Stomach smooth muscle (tissue), 2 donors: Measurements from ENCODE around the gene PRDM7.

Experiments used
- H3K27ac ChIP-seq: one replicate; pipeline ENCODE4 v1.7.0; 2013; ENCODE audit warnings: mild to moderate bottlenecking, low read length, inconsistent platforms
- H3K27me3 ChIP-seq, 2 donors: one replicate each; pipeline ENCODE4 v1.7.0; 2013; ENCODE audit warnings: low read length in 2 of 2; ENCODE audit not compliant: insufficient read depth in 2 of 2, control insufficient read depth in 1 of 2
- H3K36me3 ChIP-seq, 2 donors: one replicate each; pipeline ENCODE4 v1.7.0; 2013; ENCODE audit warnings: low read length in 2 of 2; ENCODE audit not compliant: control insufficient read depth in 2 of 2, insufficient read depth in 2 of 2
- H3K4me1 ChIP-seq: one replicate; pipeline ENCODE4 v1.7.0; 2013; ENCODE audit warnings: low read length; ENCODE audit not compliant: control insufficient read depth, insufficient read depth
- H3K4me3 ChIP-seq, 2 donors: one replicate each; pipeline ENCODE4 v1.7.0; 2013; ENCODE audit warnings: low read length in 2 of 2
- H3K9ac ChIP-seq, 2 donors: one replicate each; pipeline ENCODE4 v1.7.0; 2013; ENCODE audit warnings: low read length in 2 of 2, mild to moderate bottlenecking in 1 of 2
- H3K9me3 ChIP-seq, 2 donors: one replicate each; pipeline ENCODE4 v1.7.0; 2013; ENCODE audit warnings: low read length in 2 of 2; ENCODE audit not compliant: control insufficient read depth in 2 of 2
- donor health status: healthy.
- donor health status: Pancreatic carcinoma.

PRDM7 gene

DNA sequence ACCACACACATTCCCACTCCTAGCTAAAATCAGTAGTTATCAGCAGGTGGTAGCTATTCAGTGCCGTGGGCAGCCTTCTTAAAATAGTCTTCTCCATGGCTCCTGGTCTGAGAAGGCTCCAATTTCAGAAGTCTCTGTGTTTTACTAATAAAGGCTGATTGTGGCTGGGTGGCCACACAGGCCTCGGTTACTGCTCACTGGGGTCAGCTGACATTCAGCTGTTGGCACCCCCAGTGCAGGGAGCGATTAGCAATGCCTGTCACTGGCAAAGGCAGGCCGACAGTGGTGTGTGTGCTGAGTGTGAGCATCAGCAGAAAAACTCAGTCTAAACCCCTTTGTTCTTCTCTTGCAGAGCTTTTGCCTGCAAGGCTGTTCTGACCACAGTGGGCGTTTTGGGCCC is 41.2 kb downstream of the PRDM7 start:
- peaks cover 13 to 43% of the 10 kb centered on the region in 2 donors for H3K36me3 ChIP-seq

DNA sequence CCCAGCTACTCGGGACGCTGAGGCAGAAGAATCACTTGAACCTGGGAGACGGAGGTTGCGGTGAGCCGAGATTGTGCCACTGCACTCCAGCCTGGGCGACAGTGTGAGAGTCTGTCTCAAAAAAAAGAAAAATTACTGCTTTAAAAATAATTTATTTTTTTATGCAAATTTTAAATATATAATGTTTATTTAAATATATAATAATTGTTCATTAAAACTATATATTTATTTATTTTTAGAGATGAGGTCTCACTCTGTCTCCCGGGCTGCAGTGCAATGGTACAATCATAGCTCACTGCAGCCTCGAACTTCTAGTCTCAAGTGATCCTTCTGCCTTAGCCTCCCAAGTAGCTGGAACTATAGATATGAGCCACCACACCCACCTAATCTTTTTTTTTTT is 42.6 kb downstream of the PRDM7 start:
- Histone ChIP-seq H3K9me3 (no peaks in the 10 kb centered on the region), H3K27me3 (no peaks in the 10 kb centered on the region), H3K9ac (no peak overlapping the region), H3K4me1 (no peaks in the 10 kb centered on the region), H3K36me3 (peaks cover 13 to 37% of the 10 kb centered on the region in 2 donors), H3K4me3 (no peak overlapping the region), H3K27ac (no peak overlapping the region)

More for the DNA sequence above, 41.2 kb downstream of the PRDM7 start:
- H3K27ac ChIP-seq = no peak overlapping the region
- H3K4me1 ChIP-seq = no peaks in the 10 kb centered on the region
- H3K27me3 ChIP-seq = no peaks in the 10 kb centered on the region
- H3K4me3 ChIP-seq = no peak overlapping the region
- H3K9ac ChIP-seq = no peak overlapping the region
- no peaks in the 10 kb centered on the region for H3K9me3 ChIP-seq

DNA sequence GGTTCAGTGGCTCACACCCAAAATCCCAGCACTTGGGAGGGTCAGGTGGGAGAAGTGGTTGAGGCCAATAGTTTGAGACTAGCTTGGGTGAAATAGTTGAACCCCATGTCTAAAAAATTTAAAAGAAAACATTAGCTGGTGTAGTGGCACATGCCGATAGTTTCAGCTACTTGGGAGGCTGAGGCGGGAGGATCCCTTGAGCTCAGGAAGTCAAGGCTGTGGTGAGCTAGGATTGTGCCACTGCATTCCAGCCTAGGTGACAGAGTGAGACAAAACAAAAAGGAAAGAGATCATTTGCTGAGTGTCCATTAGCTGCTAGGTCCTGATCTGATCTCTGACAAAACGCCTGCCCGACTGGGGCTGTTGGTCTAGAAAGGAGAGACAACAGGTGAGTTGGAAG is 43.7 kb downstream of the PRDM7 start:
- no peaks in the 10 kb centered on the region for H3K4me1 ChIP-seq
- H3K36me3 ChIP-seq = peaks cover 18 to 31% of the 10 kb centered on the region in 2 donors
- no peak overlapping the region for H3K4me3 ChIP-seq
- H3K9ac ChIP-seq = no peak overlapping the region
- no peak overlapping the region for H3K27ac ChIP-seq
- no peaks in the 10 kb centered on the region for H3K9me3 ChIP-seq
- H3K27me3 ChIP-seq = no peaks in the 10 kb centered on the region

DNA sequence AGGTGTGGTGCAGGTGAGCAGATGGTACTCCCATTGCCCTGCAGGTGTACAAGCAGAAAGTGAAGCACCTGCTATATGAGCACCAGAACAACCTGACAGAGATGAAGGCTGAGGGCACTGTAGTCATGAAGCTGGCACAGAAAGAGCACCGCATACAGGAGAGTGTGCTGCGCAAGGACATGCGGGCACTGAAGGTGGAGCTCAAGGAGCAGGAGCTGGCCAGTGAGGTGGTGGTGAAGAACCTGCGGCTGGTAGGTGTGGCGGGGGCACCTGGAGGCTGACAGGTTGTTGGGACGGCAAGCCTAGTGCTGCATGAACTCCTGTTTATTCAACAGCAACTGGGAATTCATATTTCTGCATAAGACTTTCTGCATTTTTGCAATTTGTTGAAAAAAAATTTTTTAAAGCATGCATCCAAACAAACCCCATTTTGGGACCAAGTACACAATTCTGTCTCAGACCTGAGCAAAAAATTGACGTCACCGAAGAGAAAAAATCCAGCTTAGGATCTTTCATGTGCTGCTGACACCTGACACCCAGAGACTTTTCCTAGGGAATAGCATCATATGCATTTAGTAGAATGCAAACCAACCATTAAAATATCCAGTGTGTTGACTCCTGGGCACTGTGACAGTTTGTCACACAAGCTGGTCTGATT is 44.3 kb downstream of the PRDM7 start:
- Histone ChIP-seq H3K36me3 (peaks cover 14 to 28% of the 10 kb centered on the region in 2 donors), H3K4me1 (no peaks in the 10 kb centered on the region), H3K27ac (no peak overlapping the region), H3K9me3 (no peaks in the 10 kb centered on the region), H3K4me3 (no peak overlapping the region), H3K27me3 (no peaks in the 10 kb centered on the region), H3K9ac (no peak overlapping the region)

DNA sequence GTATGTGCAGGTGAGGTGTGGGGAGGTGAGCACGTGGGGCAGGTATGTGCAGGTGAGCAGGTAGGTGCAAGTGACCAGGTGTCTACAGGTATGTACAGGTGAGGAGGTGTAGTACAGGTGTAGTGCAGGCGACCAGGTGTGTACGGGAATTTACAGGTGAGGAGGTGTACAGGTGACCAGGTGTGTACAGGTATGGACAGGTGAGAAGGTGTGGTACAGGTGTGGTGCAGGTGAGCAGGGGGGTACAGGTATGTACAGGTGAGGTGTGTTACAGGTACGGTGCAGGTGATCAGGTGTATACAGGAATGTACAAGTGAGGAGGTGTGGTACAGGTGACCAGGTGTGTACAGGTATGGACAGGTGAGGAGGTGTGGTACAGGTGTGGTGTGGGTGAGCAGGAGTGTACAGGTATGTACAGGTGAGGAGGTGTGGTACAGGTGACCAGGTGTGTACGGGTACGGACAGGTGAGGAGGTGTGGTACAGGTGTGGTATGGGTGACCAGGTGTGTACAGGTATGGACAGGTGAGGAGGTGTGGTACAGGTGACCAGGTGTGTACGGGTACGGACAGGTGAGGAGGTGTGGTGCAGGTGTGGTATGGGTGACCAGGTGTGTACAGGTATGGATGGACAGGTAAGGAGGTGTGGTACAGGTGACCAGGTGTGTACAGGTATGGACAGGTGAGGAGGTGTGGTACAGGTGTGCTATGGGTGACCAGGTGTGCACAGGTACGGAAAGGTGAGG is 45.0 kb downstream of the PRDM7 start:
- Histone ChIP-seq H3K9me3 (no peaks in the 10 kb centered on the region), H3K4me1 (no peaks in the 10 kb centered on the region), H3K27me3 (no peaks in the 10 kb centered on the region), H3K36me3 (peaks cover 11 to 27% of the 10 kb centered on the region in 2 donors), H3K4me3 (no peak overlapping the region), H3K9ac (no peak overlapping the region), H3K27ac (no peak overlapping the region)

DNA sequence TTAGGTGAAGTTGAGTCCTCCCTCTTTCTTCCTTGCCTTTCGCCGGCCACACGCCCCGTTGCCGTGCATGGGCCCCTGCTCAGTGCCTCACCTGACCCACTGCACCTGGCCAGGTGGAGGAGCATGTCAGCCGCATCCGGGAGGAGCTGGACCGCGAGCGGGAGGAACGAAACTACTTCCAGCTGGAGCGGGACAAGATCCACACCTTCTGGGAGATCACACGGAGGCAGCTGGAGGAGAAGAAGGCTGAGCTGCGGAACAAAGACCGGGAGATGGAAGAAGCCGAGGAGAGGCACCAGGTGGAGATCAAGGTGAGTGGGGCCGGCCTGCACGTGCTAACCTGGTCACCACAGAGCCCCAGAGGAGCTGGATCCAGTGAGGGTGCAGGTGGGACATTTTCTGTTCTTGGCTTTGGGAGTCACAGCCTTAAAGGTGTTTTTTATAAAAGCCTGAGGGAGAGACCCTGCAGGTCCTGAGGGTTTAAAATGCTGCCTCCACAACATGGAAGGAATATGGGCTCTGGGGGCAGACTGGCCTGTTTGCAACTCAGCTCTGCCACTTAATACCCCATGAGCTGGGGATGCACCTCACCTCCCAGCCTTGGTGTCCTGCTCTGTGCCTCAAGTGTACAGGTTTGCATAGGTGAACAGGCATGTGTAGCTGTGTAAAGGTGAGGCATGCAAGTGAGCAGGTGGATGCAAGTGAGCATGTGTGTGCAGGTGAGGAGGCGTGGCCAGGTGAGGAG is 45.8 kb downstream of the PRDM7 start:
- Histone ChIP-seq H3K4me3 (no peak overlapping the region), H3K9me3 (no peaks in the 10 kb centered on the region), H3K27ac (no peak overlapping the region), H3K36me3 (peaks cover 9 to 19% of the 10 kb centered on the region in 2 donors), H3K4me1 (no peaks in the 10 kb centered on the region), H3K27me3 (no peaks in the 10 kb centered on the region), H3K9ac (no peak overlapping the region)

DNA sequence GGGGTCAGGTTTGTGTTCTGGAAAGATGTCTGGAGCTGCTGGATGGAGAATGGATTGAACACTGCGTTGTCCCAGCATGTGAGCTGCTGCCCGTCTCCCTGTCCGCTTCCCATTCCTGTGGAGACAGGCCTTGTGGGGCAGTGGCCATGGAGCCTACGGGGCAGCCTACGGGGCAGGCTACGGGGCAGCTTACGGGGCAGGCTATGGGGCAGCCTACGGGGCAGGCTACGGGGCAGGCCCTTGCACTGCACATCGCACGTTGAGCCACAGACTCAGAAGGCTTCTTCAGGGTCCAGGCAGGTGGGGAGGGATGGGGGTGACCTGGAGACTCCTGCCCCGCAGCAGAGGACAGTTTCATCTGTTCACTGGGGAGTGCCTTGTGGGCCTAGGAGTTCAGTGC is 48.1 kb downstream of the PRDM7 start:
- Histone ChIP-seq H3K4me1 (no peaks in the 10 kb centered on the region), H3K9me3 (no peaks in the 10 kb centered on the region), H3K4me3 (no peak overlapping the region), H3K36me3 (peaks cover 8 to 9% of the 10 kb centered on the region in 2 donors), H3K9ac (no peak overlapping the region), H3K27ac (no peak overlapping the region), H3K27me3 (no peaks in the 10 kb centered on the region)

DNA sequence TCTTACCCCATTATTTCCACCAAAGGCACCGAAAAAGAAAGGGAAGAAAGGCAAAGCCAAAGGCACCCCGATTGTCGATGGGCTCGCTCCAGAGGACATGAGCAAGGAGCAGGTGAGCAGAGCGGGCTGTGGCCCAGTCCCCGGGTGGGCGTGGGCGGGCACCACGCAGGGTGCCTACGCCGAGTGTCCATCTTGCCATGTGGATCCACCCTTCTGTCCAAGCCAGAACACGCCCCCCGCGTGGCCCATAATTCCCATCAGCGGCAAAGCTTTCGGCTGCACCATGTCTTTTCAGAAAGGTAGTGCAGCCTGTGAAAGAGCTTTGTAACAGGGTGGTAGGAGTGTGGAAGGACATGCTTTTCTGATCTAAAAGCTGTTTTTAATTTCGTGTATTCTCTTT is 49.5 kb downstream of the PRDM7 start:
- Histone ChIP-seq H3K9me3 (no peaks in the 10 kb centered on the region), H3K36me3 (peaks cover 8 to 9% of the 10 kb centered on the region in 2 donors), H3K27ac (no peak overlapping the region), H3K27me3 (no peaks in the 10 kb centered on the region), H3K4me3 (no peak overlapping the region), H3K4me1 (peaks cover 9% of the 10 kb centered on the region), H3K9ac (no peak overlapping the region)

DNA sequence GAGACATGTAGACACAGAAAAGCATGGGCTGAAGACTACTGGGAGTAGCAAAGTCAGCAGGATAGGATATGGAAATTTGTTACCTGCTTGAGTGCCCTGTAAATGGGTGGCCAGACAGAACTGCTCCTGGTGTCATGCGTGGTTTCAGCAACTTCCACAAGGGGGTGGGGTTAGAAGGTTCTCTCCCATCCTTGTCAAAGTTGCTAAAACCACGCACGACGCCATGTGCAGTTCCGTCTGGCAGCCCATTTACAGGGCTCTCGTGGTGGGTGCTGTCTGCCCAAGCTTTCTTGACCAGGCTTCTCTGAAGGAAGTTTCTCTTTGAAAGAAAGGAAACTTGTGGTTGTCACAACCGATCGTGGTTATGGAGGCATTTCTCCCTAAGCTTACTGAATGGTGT is 51.0 kb downstream of the PRDM7 start:
- H3K9me3 ChIP-seq = no peaks in the 10 kb centered on the region
- H3K27ac ChIP-seq = no peak overlapping the region
- H3K4me1 ChIP-seq = peaks cover 14% of the 10 kb centered on the region
- H3K4me3 ChIP-seq = no peak overlapping the region
- H3K27me3 ChIP-seq = no peaks in the 10 kb centered on the region
- H3K36me3 ChIP-seq = peaks cover 2 to 4% of the 10 kb centered on the region in 2 donors
- H3K9ac ChIP-seq = no peak overlapping the region

DNA sequence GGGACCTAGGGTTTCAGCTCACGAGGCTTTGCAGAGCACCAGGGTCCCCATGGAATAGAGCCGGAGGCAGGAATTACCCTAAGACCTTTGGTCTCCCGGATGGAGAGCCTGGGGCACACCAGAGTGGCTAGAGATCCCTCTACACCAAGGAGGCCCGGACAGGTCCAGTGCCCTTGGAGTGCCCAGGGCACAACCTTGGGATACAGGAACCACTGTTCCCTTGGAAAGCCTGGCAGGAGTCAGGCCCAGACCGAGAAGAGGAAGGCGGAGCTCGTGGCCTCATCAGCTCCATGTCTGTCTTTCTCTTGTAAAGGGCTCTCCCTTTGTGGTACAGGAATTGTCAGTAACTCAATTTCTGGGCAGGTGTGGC is 54.1 kb downstream of the PRDM7 start:
- Histone ChIP-seq H3K9ac (peak overlapping the region; percentile 86 to 94), H3K27me3 (no peaks in the 10 kb centered on the region), H3K4me3 (peak overlapping the region; percentile 83 to 90), H3K36me3 (peaks cover 0 to 2% of the 10 kb centered on the region in 2 donors), H3K4me1 (peaks cover 25% of the 10 kb centered on the region), H3K9me3 (no peaks in the 10 kb centered on the region), H3K27ac (peak overlapping the region; percentile 53)
